HepG2 (cell line): ENCODE measurements around the gene HYAL2. TPM values are rescaled to one million over a fixed set of nuclear protein-coding genes. Genes with fewer than 3 reads are reported as not detected.

Experiments
- ZBTB40 ChIP-seq, 2 experiments: fragments of 450-650 bp in 1 of 2; sonication (generic) in 1 of 2; formaldehyde crosslinking in 1 of 2; IDR thresholded peaks; 2 replicates each; pipeline versions ENCODE4 v1.6.1 to v1.8.0; 2016 to 2022; ENCODE audit warnings: antibody characterized with exemption in 1 of 2, mild to moderate bottlenecking in 1 of 2, missing genetic modification reagents in 1 of 2
- polyA plus RNA-seq, 8 experiments: library from polyadenylated mRNA; depleted of rRNA in 3 of 8; stranded (reverse) in 7 of 8; unstranded in 1 of 8; fragments of >200 nt; fragmentation: Illumina TruSeq in 4 of 8; extraction: Trizol in 4 of 8; gene quantifications; 2 replicates each; pipeline versions ENCODE4 v1.2.1 to v1.2.3, GENCODE V29; 2011 to 2016; ENCODE audit warnings: low read depth in 4 of 8, missing spikeins in 1 of 8, mixed read lengths in 1 of 8; ENCODE audit not compliant: insufficient read depth in 1 of 8
- total RNA-seq, 5 experiments: library from RNA; depleted of rRNA; stranded (reverse); fragments of >200 nt; fragmentation: Illumina TruSeq; extraction: Trizol; gene quantifications; 2 replicates each; pipeline ENCODE4 v1.2.3, GENCODE V29; 2016; ENCODE audit warnings: low read depth in 1 of 5

The HYAL2 gene
- total and polyA plus RNA-seq, 2 of the 13 experiments (the other 11 are each of a cell fraction or from before 2014, with no cell fraction given) = 76.2 to 102 TPM

GRCh38 chr3:50274371-50275104 lies 48.0 kb downstream of the HYAL2 start (continued):
- no peak for TF ChIP-seq ZBTB40 (IDR thresholded peaks at IDR 0.05)
- TF ChIP-seq ZBTB40 (CRISPR knock-in tag; IDR thresholded peaks at IDR 0.05) = no peak
